ENCODE results near the gene GARIN3. TPM values are rescaled to one million over a fixed set of nuclear protein-coding genes. Genes with fewer than 3 reads are reported as not detected.

GARIN3 gene
- total RNA-seq, 2 experiments from 2014 or later, result not detected

DNA sequence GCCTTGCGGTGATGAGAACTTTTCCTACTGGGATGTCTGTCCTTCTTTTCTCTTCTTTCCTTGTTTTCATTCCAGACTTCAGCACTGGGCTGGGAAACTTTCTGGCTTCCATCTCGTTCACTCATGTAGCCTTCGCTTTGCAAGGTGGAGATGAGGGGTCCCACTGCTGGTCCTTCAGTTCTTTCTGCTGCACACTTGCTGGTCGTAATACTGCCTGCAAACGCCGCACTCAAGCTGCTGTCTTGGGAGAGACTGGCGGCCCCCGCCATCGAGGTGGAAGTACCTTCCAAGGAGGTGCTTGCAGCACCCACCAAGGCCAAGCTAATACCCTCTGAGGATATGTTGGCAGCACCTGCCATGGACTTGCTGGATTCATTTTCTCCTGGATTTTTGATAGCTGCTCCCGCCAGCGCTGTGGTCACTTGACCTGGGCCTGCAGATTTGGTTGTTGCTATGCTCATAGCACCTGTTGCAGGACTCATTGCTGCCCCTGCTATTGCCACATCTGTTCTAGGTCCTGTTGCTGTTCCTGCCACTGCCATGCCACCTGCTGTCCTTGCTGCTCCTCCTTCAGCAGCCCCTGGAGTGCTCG lies 3.0 kb downstream of the GARIN3 start:
- no peaks in the 10 kb centered on the region for H3K27me3 Mint-ChIP-seq
- peaks cover 9% of the 10 kb centered on the region for H3K36me3 Mint-ChIP-seq (ENCODE audit: low read depth)
- POLR2A ChIA-PET, result no interaction called here
- CTCF ChIA-PET, result interaction anchor here (1.0 to 2.8 kb wide), 6 partner anchors 9 to 162 kb away, joined by 3 to 12 read pairs (median 5); no protein-coding TSS in a partner anchor
- H3K4me3 Mint-ChIP-seq, result no peak overlapping the region
- peaks cover 62% of the 10 kb centered on the region for H3K4me1 Mint-ChIP-seq
- no peaks in the 10 kb centered on the region for H3K9me3 Mint-ChIP-seq
- no peak for DNase-seq
- peak overlapping the region; percentile 11 for H3K27ac Mint-ChIP-seq

DNA sequence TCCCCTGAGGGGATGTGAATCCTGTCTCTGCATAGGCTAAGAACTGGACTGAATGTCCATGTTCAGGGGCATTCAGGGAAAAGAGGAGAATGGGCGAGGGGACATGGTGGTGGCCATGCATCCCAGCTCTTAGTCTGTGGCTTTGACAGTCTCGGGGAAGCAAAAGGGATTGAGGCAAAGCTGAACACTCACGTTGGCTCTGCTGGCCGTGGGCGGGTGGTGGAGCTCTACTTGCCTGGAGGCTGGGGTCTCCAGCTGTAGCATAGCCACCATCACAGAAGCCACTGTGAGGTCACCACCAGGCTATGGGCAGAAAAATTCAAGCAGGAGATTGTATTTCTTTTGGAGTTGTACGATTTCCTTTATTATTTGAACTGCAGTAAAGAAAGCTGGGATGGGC lies 4.1 kb downstream of the GARIN3 start:
- peaks cover 61% of the 10 kb centered on the region for H3K4me1 Mint-ChIP-seq
- no peaks in the 10 kb centered on the region for H3K27me3 Mint-ChIP-seq
- CTCF ChIA-PET, result interaction anchor here (1.0 to 2.8 kb wide), 7 partner anchors 10 to 164 kb away, joined by 3 to 12 read pairs (median 5); no protein-coding TSS in a partner anchor
- POLR2A ChIA-PET, result no interaction called here
- H3K27ac Mint-ChIP-seq, result no peak overlapping the region
- H3K36me3 Mint-ChIP-seq (ENCODE audit: low read depth), result peaks cover 9% of the 10 kb centered on the region
- H3K9me3 Mint-ChIP-seq, result no peaks in the 10 kb centered on the region
- no peak overlapping the region for H3K4me3 Mint-ChIP-seq
- no peak for DNase-seq

GRCh38 chr5:157160001-157160400 lies 6.1 kb downstream of the GARIN3 start:
- Mint-ChIP-seq H3K27me3 (no peaks in the 10 kb centered on the region), H3K9me3 (no peaks in the 10 kb centered on the region), H3K4me3 (peak overlapping the region; percentile 59), H3K27ac (peak overlapping the region; percentile 87), H3K36me3 (ENCODE audit: low read depth) (peaks cover 12% of the 10 kb centered on the region), H3K4me1 (peaks cover 60% of the 10 kb centered on the region)
- ChIA-PET POLR2A (interaction anchor here (0.7 kb wide), 1 partner anchor 13 kb away, joined by 3 read pairs; no protein-coding TSS in a partner anchor), CTCF (no interaction called here)
- DNase-seq, result no peak

DNA sequence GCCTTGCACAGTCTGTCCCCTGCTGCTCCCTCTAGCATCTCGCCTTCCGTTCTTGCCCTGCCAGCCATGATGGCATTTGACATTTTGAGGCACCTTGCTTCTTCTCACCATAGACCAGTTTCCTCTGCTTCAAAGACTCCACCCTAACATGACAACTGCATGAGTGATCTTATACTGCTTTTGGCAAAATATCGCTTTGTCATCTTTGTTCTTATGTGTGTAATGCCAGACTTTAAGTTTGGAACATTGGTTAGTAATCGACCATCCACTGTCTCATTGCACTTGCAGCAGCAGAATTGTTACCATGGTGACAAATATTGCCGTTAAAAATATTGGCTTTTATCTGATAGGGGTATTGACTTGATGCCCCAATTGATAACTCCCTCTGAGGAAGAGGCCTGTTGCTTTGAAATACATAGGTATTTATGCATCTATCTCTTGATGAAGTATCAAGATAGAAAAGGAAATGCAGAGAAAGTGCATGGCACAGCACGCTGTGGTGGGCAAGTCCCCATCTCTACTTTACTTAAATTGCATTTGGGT lies 6.8 kb downstream of the GARIN3 start:
- CTCF ChIA-PET, result no interaction called here
- Mint-ChIP-seq H3K27me3 (no peaks in the 10 kb centered on the region), H3K4me1 (peaks cover 64% of the 10 kb centered on the region), H3K27ac (peak overlapping the region; percentile 87), H3K9me3 (no peaks in the 10 kb centered on the region), H3K36me3 (ENCODE audit: low read depth) (peaks cover 12% of the 10 kb centered on the region), H3K4me3 (no peak overlapping the region)
- DNase-seq, result peak; percentile 47
- POLR2A ChIA-PET, result interaction anchor here (0.7 kb wide), 1 partner anchor 13 kb away, joined by 3 read pairs; no protein-coding TSS in a partner anchor

GRCh38 chr5:157157293-157157891 lies 8.7 kb downstream of the GARIN3 start:
- Mint-ChIP-seq H3K27me3 (no peaks in the 10 kb centered on the region), H3K9me3 (no peaks in the 10 kb centered on the region), H3K4me3 (no peak overlapping the region), H3K4me1 (peaks cover 75% of the 10 kb centered on the region), H3K27ac (no peak overlapping the region), H3K36me3 (ENCODE audit: low read depth) (peaks cover 10% of the 10 kb centered on the region)
- no peak for DNase-seq
- ChIA-PET POLR2A (interaction anchor here (0.6 kb wide), 2 partner anchors 9 to 16 kb away, joined by 4 read pairs; partner anchors contain the start of gene GARIN3), CTCF (interaction anchor here (0.7 to 2.8 kb wide), 9 partner anchors 8 to 108 kb away, joined by 3 to 10 read pairs (median 4); no protein-coding TSS in a partner anchor)

DNA sequence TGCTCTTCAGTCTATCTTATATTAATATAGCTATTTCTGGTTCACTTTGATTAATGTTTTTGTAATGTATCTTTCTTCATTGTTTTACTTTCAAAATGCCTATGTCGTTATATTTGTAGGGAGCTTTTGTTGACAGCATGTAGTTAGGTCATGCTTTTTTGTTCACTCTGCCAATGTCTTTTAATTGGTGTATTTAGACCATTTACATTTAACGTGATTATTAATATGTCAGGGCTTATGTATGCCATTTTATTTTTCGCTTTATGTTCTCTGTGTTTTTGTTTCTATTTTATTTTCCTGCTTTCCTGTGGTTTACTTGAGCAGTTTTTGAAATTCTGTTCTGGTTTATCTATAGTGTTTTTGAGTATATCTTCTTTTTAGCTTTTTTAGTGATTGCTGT lies 10.8 kb downstream of the GARIN3 start:
- peak overlapping the region; percentile 97 for H3K27ac Mint-ChIP-seq
- peaks cover 9% of the 10 kb centered on the region for H3K36me3 Mint-ChIP-seq (ENCODE audit: low read depth)
- CTCF ChIA-PET, result interaction anchor here (0.9 to 2.6 kb wide), 8 partner anchors 13 to 149 kb away, joined by 3 to 9 read pairs (median 4); partner anchors contain the start of gene MED7
- H3K4me1 Mint-ChIP-seq, result peaks cover 74% of the 10 kb centered on the region
- peak overlapping the region; percentile 81 for H3K4me3 Mint-ChIP-seq
- POLR2A ChIA-PET, result interaction anchor here (0.6 kb wide), 1 partner anchor 44 kb away, joined by 3 read pairs; no protein-coding TSS in a partner anchor
- no peak for DNase-seq
- no peaks in the 10 kb centered on the region for H3K27me3 Mint-ChIP-seq
- H3K9me3 Mint-ChIP-seq, result no peaks in the 10 kb centered on the region

- H3K4me1 Mint-ChIP-seq, result peaks cover 63% of the 10 kb centered on the region
- H3K27me3 Mint-ChIP-seq, result no peaks in the 10 kb centered on the region
- DNase-seq, result no peak
- no peaks in the 10 kb centered on the region for H3K36me3 Mint-ChIP-seq (ENCODE audit: low read depth)
- no peaks in the 10 kb centered on the region for H3K9me3 Mint-ChIP-seq
- no peak overlapping the region for H3K4me3 Mint-ChIP-seq
- no peak overlapping the region for H3K27ac Mint-ChIP-seq
- ChIA-PET CTCF (interaction anchor here (1.8 kb wide), 1 partner anchor 17 kb away, joined by 4 read pairs; no protein-coding TSS in a partner anchor), POLR2A (interaction anchor here (0.6 kb wide), 1 partner anchor 16 kb away, joined by 6 read pairs; no protein-coding TSS in a partner anchor)
Observed at GRCh38 chr5:157150995-157151394, 15.1 kb downstream of the GARIN3 start.

DNA sequence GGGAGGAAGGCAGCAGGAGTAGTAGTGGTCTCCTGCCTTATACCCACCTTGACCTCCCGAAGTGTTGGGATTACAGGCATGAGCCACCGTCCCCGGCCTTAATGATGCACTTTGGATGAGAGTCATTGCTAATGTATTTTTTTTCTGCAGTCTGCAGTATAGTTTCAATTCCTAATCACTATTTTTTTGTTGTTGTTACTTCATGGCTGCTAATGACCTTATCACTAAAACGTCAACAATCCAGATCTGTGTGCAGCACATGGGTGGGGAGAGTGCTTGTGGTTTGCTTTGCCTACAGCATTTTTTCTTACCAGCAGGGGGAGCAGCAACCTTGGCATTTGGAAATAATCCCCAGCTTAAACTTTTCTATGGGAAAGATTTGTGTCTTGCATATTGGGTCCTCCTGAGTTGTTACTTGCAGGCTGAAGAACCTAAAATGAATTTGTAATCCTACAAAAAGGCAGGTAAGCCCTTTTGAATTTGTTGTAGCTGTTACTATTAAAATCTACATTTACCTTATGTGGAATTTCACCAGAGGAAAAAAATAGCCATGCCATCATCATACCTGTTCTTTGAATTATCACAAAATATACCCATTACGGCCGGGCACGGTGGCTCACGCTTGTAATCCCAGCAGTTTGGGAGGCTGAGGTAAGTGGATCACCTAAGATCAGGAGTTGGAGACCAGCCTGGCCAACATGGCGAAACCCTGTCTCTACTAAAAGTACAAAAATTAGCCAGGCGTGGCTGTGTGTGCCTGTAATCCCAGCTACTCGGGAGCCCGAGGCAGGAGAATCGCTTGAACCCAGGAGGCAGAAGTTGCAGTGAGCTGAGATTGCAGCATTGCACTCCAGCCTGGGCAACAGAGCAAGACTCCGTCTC lies 17.1 kb downstream of the GARIN3 start:
- DNase-seq, result peak; percentile 91
- CTCF ChIA-PET, result interaction anchor here (0.6 to 3.0 kb wide), 28 partner anchors 8 to 229 kb away, joined by 3 to 15 read pairs (median 6); no protein-coding TSS in a partner anchor
- no peaks in the 10 kb centered on the region for H3K27me3 Mint-ChIP-seq
- no peak overlapping the region for H3K4me3 Mint-ChIP-seq
- POLR2A ChIA-PET, result interaction anchor here (0.5 to 1.4 kb wide), 7 partner anchors 24 to 593 kb away, joined by 3 to 10 read pairs (median 3); no protein-coding TSS in a partner anchor
- H3K9me3 Mint-ChIP-seq, result no peaks in the 10 kb centered on the region
- H3K36me3 Mint-ChIP-seq (ENCODE audit: low read depth), result no peaks in the 10 kb centered on the region
- H3K27ac Mint-ChIP-seq, result peak overlapping the region; percentile 79
- H3K4me1 Mint-ChIP-seq, result peaks cover 47% of the 10 kb centered on the region

DNA sequence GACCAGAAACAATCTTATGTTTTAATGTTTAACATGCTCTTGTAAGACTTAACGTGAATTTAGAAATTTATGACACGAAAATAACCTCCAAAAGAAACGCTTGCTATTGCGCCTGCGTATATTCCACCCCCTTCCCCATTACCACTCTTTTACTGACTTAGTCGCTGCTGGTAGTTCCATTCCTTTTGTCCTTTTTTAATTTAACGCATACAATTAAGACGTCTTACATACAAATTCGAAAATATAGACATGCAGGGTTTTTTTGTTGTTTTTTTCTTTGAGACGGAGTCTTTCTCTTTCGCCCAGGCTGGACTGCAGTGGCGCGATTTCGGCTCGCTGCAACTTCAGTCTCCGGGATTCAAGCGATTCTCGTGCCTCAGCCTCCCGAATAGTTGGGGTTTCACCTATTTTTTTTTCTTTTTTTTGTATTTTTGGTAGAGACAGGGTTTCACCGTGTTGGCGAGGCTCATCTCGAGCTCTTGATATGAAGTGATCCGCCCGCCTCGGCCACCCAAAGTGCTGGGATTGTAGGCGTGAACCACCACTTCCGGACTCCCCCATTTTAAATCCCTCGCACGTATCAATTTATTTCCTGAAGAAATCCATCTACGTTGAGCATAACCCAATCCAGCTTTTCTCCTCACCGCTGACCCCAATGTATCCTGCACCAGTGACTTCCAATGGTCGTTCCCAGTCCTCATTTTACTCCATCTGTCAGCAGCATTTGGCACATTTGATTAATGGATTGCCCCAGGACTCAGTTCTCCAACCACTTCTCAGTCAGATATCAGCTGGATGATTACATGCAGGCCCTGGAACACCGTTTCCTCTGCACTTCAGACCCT lies 22.7 kb downstream of the GARIN3 start:
- peaks cover 45% of the 10 kb centered on the region for H3K4me1 Mint-ChIP-seq
- no peaks in the 10 kb centered on the region for H3K27me3 Mint-ChIP-seq
- ChIA-PET CTCF (interaction anchor here (0.8 to 3.7 kb wide), 11 partner anchors 10 to 600 kb away, joined by 3 to 29 read pairs (median 4); partner anchors contain the start of gene ITK), POLR2A (interaction anchor here (0.6 to 1.9 kb wide), 12 partner anchors 13 to 209 kb away, joined by 3 to 7 read pairs (median 4); partner anchors contain the start of gene ITK)
- peak overlapping the region; percentile 82 for H3K4me3 Mint-ChIP-seq
- peaks cover 33% of the 10 kb centered on the region for H3K36me3 Mint-ChIP-seq (ENCODE audit: low read depth)
- peaks cover 5% of the 10 kb centered on the region for H3K9me3 Mint-ChIP-seq
- peak; percentile 42 for DNase-seq
- H3K27ac Mint-ChIP-seq, result peak overlapping the region; percentile 98

DNA sequence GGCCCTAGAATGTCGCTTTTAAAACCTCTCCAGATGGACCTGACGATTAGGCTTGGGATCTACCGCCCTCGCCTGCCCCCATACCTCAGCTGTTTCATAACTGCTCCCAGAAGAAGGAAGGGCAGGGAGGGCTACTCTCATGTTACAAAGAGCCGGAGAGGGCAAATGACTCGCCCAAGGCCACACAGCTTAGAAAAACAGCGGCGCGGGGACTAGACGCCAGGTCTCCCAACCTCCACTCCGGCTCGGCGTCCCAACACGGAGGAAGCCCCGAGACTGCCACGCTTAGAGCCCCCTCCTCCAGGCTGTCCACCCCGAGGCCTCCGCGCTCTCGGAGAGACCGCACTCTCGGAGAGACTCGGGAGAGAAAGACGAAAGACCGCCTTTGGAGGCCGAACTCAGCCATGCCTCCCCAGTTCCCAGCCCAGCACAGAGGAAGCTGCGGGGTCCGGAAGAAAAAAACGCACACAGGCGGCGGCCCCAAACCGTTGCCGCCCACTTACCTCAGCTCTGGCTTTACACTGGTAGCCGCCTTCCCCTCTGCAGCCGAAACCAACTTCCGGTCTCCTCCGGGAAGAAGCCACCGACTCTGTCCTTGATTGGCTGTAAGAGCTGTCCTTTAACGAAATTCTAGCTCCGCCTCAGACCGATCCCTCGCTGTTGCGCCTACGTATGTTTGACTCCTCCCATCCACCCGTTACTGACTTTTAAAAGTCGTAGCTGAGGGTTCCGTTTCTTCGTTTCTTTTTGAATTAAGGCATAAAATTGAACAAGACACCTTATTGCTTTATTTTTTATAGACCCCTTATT lies 23.5 kb downstream of the GARIN3 start, which contains the start of gene MED7:
TSS of gene MED7 (minus strand) at position 549 of the 810 bp plus-strand sequence. CDS start 3,434 bp downstream, outside the sequence.
- Mint-ChIP-seq H3K27me3 (no peaks in the 10 kb centered on the region), H3K27ac (peak within 1 kb of the TSS; percentile 98), H3K36me3 (ENCODE audit: low read depth) (peaks cover 41% of the 10 kb centered on the region), H3K4me1 (peaks cover 40% of the 10 kb centered on the region), H3K9me3 (peaks cover 5% of the 10 kb centered on the region), H3K4me3 (peak within 1 kb of the TSS; percentile 82)
- DNase-seq, result peak; percentile 98
- ChIA-PET CTCF (interaction anchor here (0.8 to 3.7 kb wide), 14 partner anchors 9 to 601 kb away, joined by 3 to 29 read pairs (median 4); partner anchors contain the start of gene ITK), POLR2A (interaction anchor here (0.6 to 1.9 kb wide), 11 partner anchors 14 to 208 kb away, joined by 3 to 7 read pairs (median 4); partner anchors contain the start of gene ITK)
